ENCODE data around the gene IGDCC3. TPM values are rescaled to one million over a fixed set of nuclear protein-coding genes. Genes with fewer than 3 reads are reported as not detected.

IGDCC3 gene
- total RNA-seq, 2 donors from 2014 or later = not detected

DNA sequence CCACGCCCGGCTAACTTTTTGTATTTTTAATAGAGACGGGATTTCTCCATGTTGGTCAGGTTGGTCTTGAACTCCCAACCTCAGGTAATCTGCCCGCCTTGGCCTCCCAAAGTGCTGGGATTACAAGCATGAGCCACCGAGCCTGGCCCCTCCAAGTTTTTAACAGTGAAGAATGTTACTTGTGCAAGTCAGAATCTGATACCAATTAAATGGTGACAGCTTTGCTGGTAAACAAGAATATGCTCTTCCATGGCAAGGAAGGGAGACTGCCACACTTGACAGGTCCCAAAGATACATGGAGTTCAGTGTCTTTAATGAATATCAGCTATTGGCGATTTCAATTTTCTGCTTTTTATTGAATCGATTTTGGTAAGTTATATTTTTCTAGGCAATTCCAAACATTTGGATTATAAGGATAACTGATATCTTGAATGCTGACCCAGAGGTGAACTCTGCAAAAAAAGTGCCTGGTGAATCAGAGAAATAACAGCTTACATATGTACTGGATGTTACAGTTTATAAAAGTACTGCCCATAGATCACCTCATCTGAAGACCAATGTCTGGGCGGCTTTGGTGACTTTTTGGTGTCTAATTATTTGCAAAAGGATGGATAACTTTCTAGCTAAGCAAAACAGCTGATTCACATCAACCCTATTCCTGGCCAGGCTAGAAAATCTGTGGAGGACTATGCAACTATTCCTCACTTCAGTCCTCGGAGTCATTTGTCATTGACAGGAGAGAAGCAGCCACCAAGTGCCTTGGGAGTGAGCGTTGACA lies 92.3 kb downstream of the IGDCC3 start:
- Mint-ChIP-seq H3K36me3 (ENCODE audit: low read depth) (peaks cover 4% of the 10 kb centered on the region), H3K4me3 (peak overlapping the region; percentile 90), H3K9me3 (no peaks in the 10 kb centered on the region), H3K4me1 (peaks cover 10% of the 10 kb centered on the region), H3K27me3 (no peaks in the 10 kb centered on the region), H3K27ac (peak overlapping the region; percentile 94)
- no peak for ATAC-seq (replicated peaks)

DNA sequence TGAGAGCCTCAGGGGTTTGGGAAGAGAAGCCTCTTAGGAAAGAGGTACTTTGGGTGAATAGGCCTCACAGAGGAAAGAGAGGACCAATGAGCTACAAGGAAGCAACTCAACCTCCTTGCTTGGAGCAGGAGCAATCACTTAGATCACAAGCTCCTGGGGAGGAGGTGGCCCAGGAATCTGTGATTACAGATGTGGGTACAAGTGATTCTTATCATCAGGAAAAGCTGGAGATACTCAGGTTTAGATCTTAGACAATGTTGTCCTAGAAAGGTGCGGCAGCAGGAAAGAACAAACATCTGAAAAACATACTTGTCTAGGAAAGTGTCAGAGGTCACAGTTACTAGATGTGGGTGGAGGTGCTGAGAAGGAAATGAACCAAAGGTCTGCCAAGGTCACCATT lies 99.3 kb downstream of the IGDCC3 start:
- H3K27ac Mint-ChIP-seq = peak overlapping the region; percentile 1
- peaks cover 14% of the 10 kb centered on the region for H3K36me3 Mint-ChIP-seq (ENCODE audit: low read depth)
- H3K4me3 Mint-ChIP-seq = no peak overlapping the region
- no peaks in the 10 kb centered on the region for H3K9me3 Mint-ChIP-seq
- H3K27me3 Mint-ChIP-seq = no peaks in the 10 kb centered on the region
- H3K4me1 Mint-ChIP-seq = peaks cover 23% of the 10 kb centered on the region
- no peak for ATAC-seq (replicated peaks)

Other genes with a start within 250 kb of the IGDCC3 start
- 10 to 100 TPM; 22.0 to 36.7 TPM for gene PDCD7, start 244.2 kb downstream of the IGDCC3 start, total RNA-seq
- 10 to 100 TPM; 61.1 to 74.2 TPM for gene CLPX, start 192.7 kb downstream of the IGDCC3 start, total RNA-seq
- under 1 TPM; 0.05 to 0.09 TPM for gene CILP, start 166.5 kb downstream of the IGDCC3 start, total RNA-seq
- gene PARP16, start 91.1 kb downstream of the IGDCC3 start, total RNA-seq = 10 to 100 TPM; 19.8 to 22.0 TPM
- gene RNU5A-1, start 82.0 kb downstream of the IGDCC3 start, total RNA-seq = not detected
- gene RNU5B-1, start 73.3 kb downstream of the IGDCC3 start, total RNA-seq = 10 to 100 TPM in 1 of 2 donors, not detected in 1; 14.1 TPM
- gene IGDCC4, start 44.9 kb upstream of the IGDCC3 start, total RNA-seq = under 1 TPM; 0.15 to 0.66 TPM
- gene DPP8, start 139.7 kb upstream of the IGDCC3 start, total RNA-seq = 10 to 100 TPM; 30.7 to 31.4 TPM
- 10 to 100 TPM; 24.9 to 44.7 TPM for gene HACD3, start 152.5 kb upstream of the IGDCC3 start, total RNA-seq
- 10 to 100 TPM; 40.0 to 77.6 TPM for gene INTS14, start 233.1 kb upstream of the IGDCC3 start, total RNA-seq
- gene SLC24A1, start 243.9 kb upstream of the IGDCC3 start, total RNA-seq = 1 to 10 TPM; 2.9 to 3.3 TPM

Measured in activated T-helper 17 cell treated with anti-CD3 and anti-CD28 coated beads, Interleukin-2, amount 50 U/mL, for 72 hours (primary cell).